KMS-11 (cell line): ENCODE results near the gene ABI2.
"Not testable (repeated sequence)": the region's sequence is repeated elsewhere in the genome, so short reads cannot be mapped to it uniquely, and the experiment has no call there.

ENCODE experiments used
- H2AFZ ChIP-seq: fragments of 200-600 bp; sonication (generic); 2 replicates; pipeline ENCODE4 v1.6.1; 2016; ENCODE audit warnings: antibody characterized with exemption, mixed run types, low read depth
- H3K27ac ChIP-seq: fragments of 200-600 bp; sonication (generic); 2 replicates; pipeline ENCODE4 v1.6.1; 2016; ENCODE audit warnings: mild to moderate bottlenecking, mixed run types
- H3K27me3 ChIP-seq: fragments of 200-600 bp; sonication (generic); 2 replicates; pipeline ENCODE4 v1.6.1; 2017; ENCODE audit warnings: mild to moderate bottlenecking, low read depth, mixed run types, moderate library complexity; ENCODE audit not compliant: insufficient read depth
- H3K36me3 ChIP-seq: fragments of 200-600 bp; sonication (generic); 2 replicates; pipeline ENCODE4 v1.6.1; 2017; ENCODE audit warnings: mild to moderate bottlenecking, mixed run types; ENCODE audit not compliant: insufficient read depth
- H3K4me1 ChIP-seq: fragments of 200-600 bp; sonication (generic); 2 replicates; pipeline ENCODE4 v1.6.1; 2016; ENCODE audit warnings: mild to moderate bottlenecking, low read depth, mixed run types; ENCODE audit not compliant: poor library complexity, severe bottlenecking
- H3K4me2 ChIP-seq: fragments of 200-600 bp; sonication (generic); 2 replicates; pipeline ENCODE4 v1.7.0; 2016; ENCODE audit warnings: mild to moderate bottlenecking, mixed run types
- H3K4me3 ChIP-seq: fragments of 200-600 bp; sonication (generic); IDR thresholded peaks from 2 replicates; pipeline ENCODE4 v1.6.1; 2017; ENCODE audit warnings: low read depth, low read length, mixed read lengths; ENCODE audit not compliant: insufficient read depth
- H3K79me2 ChIP-seq: fragments of 200-600 bp; sonication (generic); 2 replicates; pipeline ENCODE4 v1.6.1; 2016; ENCODE audit warnings: low read depth, mixed run types; ENCODE audit not compliant: insufficient read depth
- H3K9ac ChIP-seq: fragments of 200-600 bp; sonication (generic); 2 replicates; pipeline ENCODE4 v1.6.1; 2016; ENCODE audit warnings: mild to moderate bottlenecking, mixed run types
- H4K20me1 ChIP-seq: fragments of 200-600 bp; sonication (generic); 2 replicates; pipeline ENCODE4 v1.6.1; 2016; ENCODE audit warnings: mild to moderate bottlenecking, mixed run types; ENCODE audit not compliant: insufficient read depth
- CTCF ChIP-seq: fragments of 200-600 bp; sonication (generic); conservative IDR thresholded peaks from 2 replicates; pipeline ENCODE4 v1.6.1; 2017; ENCODE audit warnings: low read depth, mild to moderate bottlenecking, antibody characterized with exemption, low read length, moderate library complexity, mixed read lengths

The ABI2 gene

GRCh38 chr2:203418271-203418670 is 90.1 kb downstream of the ABI2 start:
- H3K27me3 ChIP-seq = no peaks in the 10 kb centered on the region
- peaks cover 16% of the 10 kb centered on the region for H3K4me1 ChIP-seq
- H3K9ac ChIP-seq = no peak overlapping the region
- H3K36me3 ChIP-seq = no peaks in the 10 kb centered on the region
- no peaks in the 10 kb centered on the region for H4K20me1 ChIP-seq
- no peak overlapping the region for H3K4me2 ChIP-seq
- no peak overlapping the region for H3K4me3 ChIP-seq
- no peak overlapping the region for H3K27ac ChIP-seq
- no peaks in the 10 kb centered on the region for H3K79me2 ChIP-seq
- no peak for TF ChIP-seq CTCF
- H2AFZ ChIP-seq = no peak overlapping the region

GRCh38 chr2:203427061-203427460 is 98.9 kb downstream of the ABI2 start:
- no peak overlapping the region for H3K9ac ChIP-seq
- no peak overlapping the region for H2AFZ ChIP-seq
- H3K27me3 ChIP-seq = no peaks in the 10 kb centered on the region
- no peak overlapping the region for H3K4me3 ChIP-seq
- peaks cover 33% of the 10 kb centered on the region for H3K4me1 ChIP-seq
- TF ChIP-seq CTCF = no peak
- H3K27ac ChIP-seq = no peak overlapping the region
- no peaks in the 10 kb centered on the region for H4K20me1 ChIP-seq
- no peaks in the 10 kb centered on the region for H3K79me2 ChIP-seq
- H3K36me3 ChIP-seq = no peaks in the 10 kb centered on the region
- H3K4me2 ChIP-seq = no peak overlapping the region

GRCh38 chr2:203429643-203430042 is 101.4 kb downstream of the ABI2 start:
- not testable (repeated sequence) for H3K79me2 ChIP-seq, H3K4me2 ChIP-seq, H2AFZ ChIP-seq, H3K27ac ChIP-seq, H3K9ac ChIP-seq, H3K4me3 ChIP-seq, H4K20me1 ChIP-seq, H3K36me3 ChIP-seq, H3K27me3 ChIP-seq
- peaks cover 49% of the 10 kb centered on the region for H3K4me1 ChIP-seq

GRCh38 chr2:203431391-203432185 is 103.4 kb downstream of the ABI2 start:
- Histone ChIP-seq H2AFZ (no peak overlapping the region), H3K4me1 (peaks cover 59% of the 10 kb centered on the region), H3K79me2 (no peaks in the 10 kb centered on the region), H3K27me3 (no peaks in the 10 kb centered on the region), H3K4me3 (peak overlapping the region; percentile 33), H3K9ac (peak overlapping the region; percentile 35), H3K4me2 (peak overlapping the region; percentile 89), H3K36me3 (no peaks in the 10 kb centered on the region), H3K27ac (peak overlapping the region; percentile 76), H4K20me1 (no peaks in the 10 kb centered on the region)
- TF ChIP-seq CTCF = no peak

GRCh38 chr2:203432811-203433210 is 104.6 kb downstream of the ABI2 start:
- peak overlapping the region; percentile 22 for H3K4me3 ChIP-seq
- peak overlapping the region; percentile 35; the same call in 1 of the 2 replicates for H3K9ac ChIP-seq
- no peak for TF ChIP-seq CTCF
- H2AFZ ChIP-seq = no peak overlapping the region
- peaks cover 59% of the 10 kb centered on the region for H3K4me1 ChIP-seq
- no peaks in the 10 kb centered on the region for H3K27me3 ChIP-seq
- H3K27ac ChIP-seq = peak overlapping the region; percentile 76
- H4K20me1 ChIP-seq = no peaks in the 10 kb centered on the region
- no peaks in the 10 kb centered on the region for H3K79me2 ChIP-seq
- H3K36me3 ChIP-seq = no peaks in the 10 kb centered on the region
- peak overlapping the region; percentile 89 for H3K4me2 ChIP-seq
